ENCODE results near the gene CDRT4.

CDRT4 gene

DNA sequence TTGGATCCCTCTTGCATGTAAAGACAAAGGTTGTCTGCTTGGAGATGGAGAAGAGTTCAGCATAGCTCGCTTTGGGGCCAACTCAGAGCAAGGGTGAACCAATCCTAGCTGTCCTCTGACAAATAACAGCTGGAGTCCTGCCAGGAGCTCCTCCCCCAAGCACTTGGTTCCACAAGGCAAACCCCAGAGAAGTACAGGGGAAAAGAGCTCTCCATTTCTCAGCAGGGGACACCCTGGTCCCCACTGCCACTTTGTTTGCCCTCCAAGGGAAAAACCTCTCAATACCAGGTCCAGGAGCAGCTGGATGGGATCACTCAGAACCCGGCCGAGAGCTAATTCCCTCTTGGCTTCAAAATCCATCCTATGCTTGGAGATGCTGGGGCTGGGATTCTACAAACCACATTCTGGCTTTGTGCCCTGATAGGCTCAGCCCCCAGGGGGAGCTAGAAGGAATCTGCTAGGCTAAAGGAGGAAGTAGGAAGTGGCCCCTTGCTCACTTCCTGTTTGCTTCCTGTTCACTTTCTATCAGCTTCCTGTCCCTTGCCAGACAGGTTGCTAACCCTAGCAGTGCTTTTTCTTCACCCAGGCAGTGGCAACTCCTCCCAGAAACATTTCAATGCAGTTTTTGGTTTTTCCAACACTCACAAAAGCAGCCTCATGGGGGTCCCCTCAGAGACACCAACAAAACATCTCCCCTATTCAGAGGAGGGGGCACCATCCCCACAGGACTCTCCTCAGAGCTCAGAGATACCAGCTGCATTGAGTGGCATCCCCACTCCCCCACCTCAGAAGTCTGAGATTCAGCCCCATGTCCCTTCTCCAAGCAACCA lies 30.7 kb downstream of the CDRT4 start:
- Histone ChIP-seq H3K36me3 (ENCODE audit: control insufficient read depth, insufficient read depth, low read length) (peaks cover 4% of the 10 kb centered on the region; the same call in 1 of the 2 replicates), H3K27ac (ENCODE audit: low read length) (no peak overlapping the region), H3K9me3 (ENCODE audit: control insufficient read depth, insufficient read depth, low read length) (no peaks in the 10 kb centered on the region), H3K4me1 (ENCODE audit: control insufficient read depth, insufficient read depth, low read length) (no peaks in the 10 kb centered on the region), H3K4me3 (ENCODE audit: low read length) (no peak overlapping the region), H3K27me3 (ENCODE audit: control insufficient read depth, insufficient read depth, low read length) (no peaks in the 10 kb centered on the region)
- DNase-seq (ENCODE audit: low read depth, low spot score) = peak; percentile 9
- no CpG with 5 or more reads among the region's 3 CpGs for WGBS (ENCODE audit: insufficient coverage, insufficient read length)

- peaks cover 4% of the 10 kb centered on the region; the same call in 1 of the 2 replicates for H3K36me3 ChIP-seq (ENCODE audit: control insufficient read depth, insufficient read depth, low read length)
- no peaks in the 10 kb centered on the region for H3K9me3 ChIP-seq (ENCODE audit: control insufficient read depth, insufficient read depth, low read length)
- no peak overlapping the region for H3K27ac ChIP-seq (ENCODE audit: low read length)
- H3K27me3 ChIP-seq (ENCODE audit: control insufficient read depth, insufficient read depth, low read length) = no peaks in the 10 kb centered on the region
- no peak overlapping the region for H3K4me3 ChIP-seq (ENCODE audit: low read length)
- no peaks in the 10 kb centered on the region for H3K4me1 ChIP-seq (ENCODE audit: control insufficient read depth, insufficient read depth, low read length)
- WGBS (ENCODE audit: insufficient coverage, insufficient read length) = no CpG with 5 or more reads among the region's 8 CpGs
- DNase-seq (ENCODE audit: low read depth, low spot score) = no peak
Observed at GRCh38 chr17:15434956-15435355, 32.5 kb downstream of the CDRT4 start.

GRCh38 chr17:15432807-15433611 lies 34.4 kb downstream of the CDRT4 start:
- WGBS (ENCODE audit: insufficient coverage, insufficient read length) = no CpG with 5 or more reads among the region's 6 CpGs

GRCh38 chr17:15431766-15432165 lies 35.7 kb downstream of the CDRT4 start:
- no peaks in the 10 kb centered on the region for H3K9me3 ChIP-seq (ENCODE audit: control insufficient read depth, insufficient read depth, low read length)
- H3K36me3 ChIP-seq (ENCODE audit: control insufficient read depth, insufficient read depth, low read length) = no peaks in the 10 kb centered on the region
- no CpG with 5 or more reads among the region's 6 CpGs for WGBS (ENCODE audit: insufficient coverage, insufficient read length)
- no peaks in the 10 kb centered on the region for H3K4me1 ChIP-seq (ENCODE audit: control insufficient read depth, insufficient read depth, low read length)
- no peak overlapping the region for H3K4me3 ChIP-seq (ENCODE audit: low read length)
- no peaks in the 10 kb centered on the region for H3K27me3 ChIP-seq (ENCODE audit: control insufficient read depth, insufficient read depth, low read length)
- no peak overlapping the region for H3K27ac ChIP-seq (ENCODE audit: low read length)
- DNase-seq (ENCODE audit: low read depth, low spot score) = no peak

More at GRCh38 chr17:15432807-15433611, 34.4 kb downstream of the CDRT4 start:
- no peak for DNase-seq (ENCODE audit: low read depth, low spot score)
- H3K4me3 ChIP-seq (ENCODE audit: low read length) = no peak overlapping the region
- H3K27ac ChIP-seq (ENCODE audit: low read length) = no peak overlapping the region
- H3K36me3 ChIP-seq (ENCODE audit: control insufficient read depth, insufficient read depth, low read length) = peaks cover 4% of the 10 kb centered on the region; the same call in 1 of the 2 replicates
- no peaks in the 10 kb centered on the region for H3K4me1 ChIP-seq (ENCODE audit: control insufficient read depth, insufficient read depth, low read length)
- H3K9me3 ChIP-seq (ENCODE audit: control insufficient read depth, insufficient read depth, low read length) = no peaks in the 10 kb centered on the region
- H3K27me3 ChIP-seq (ENCODE audit: control insufficient read depth, insufficient read depth, low read length) = no peaks in the 10 kb centered on the region

GRCh38 chr17:15431196-15431595 lies 36.2 kb downstream of the CDRT4 start:
- Histone ChIP-seq H3K9me3 (ENCODE audit: control insufficient read depth, insufficient read depth, low read length) (no peaks in the 10 kb centered on the region), H3K4me1 (ENCODE audit: control insufficient read depth, insufficient read depth, low read length) (no peaks in the 10 kb centered on the region), H3K36me3 (ENCODE audit: control insufficient read depth, insufficient read depth, low read length) (no peaks in the 10 kb centered on the region), H3K27ac (ENCODE audit: low read length) (no peak overlapping the region), H3K27me3 (ENCODE audit: control insufficient read depth, insufficient read depth, low read length) (no peaks in the 10 kb centered on the region), H3K4me3 (ENCODE audit: low read length) (no peak overlapping the region)
- no CpG with 5 or more reads among the region's 11 CpGs for WGBS (ENCODE audit: insufficient coverage, insufficient read length)
- no peak for DNase-seq (ENCODE audit: low read depth, low spot score)

GRCh38 chr17:15424521-15424920 lies 42.9 kb downstream of the CDRT4 start:
- no peak overlapping the region for H3K4me3 ChIP-seq (ENCODE audit: low read length)
- no peak overlapping the region for H3K27ac ChIP-seq (ENCODE audit: low read length)
- H3K9me3 ChIP-seq (ENCODE audit: control insufficient read depth, insufficient read depth, low read length) = no peaks in the 10 kb centered on the region
- DNase-seq (ENCODE audit: low read depth, low spot score) = no peak
- H3K36me3 ChIP-seq (ENCODE audit: control insufficient read depth, insufficient read depth, low read length) = no peaks in the 10 kb centered on the region
- no peaks in the 10 kb centered on the region for H3K27me3 ChIP-seq (ENCODE audit: control insufficient read depth, insufficient read depth, low read length)
- no CpG with 5 or more reads among the region's 3 CpGs for WGBS (ENCODE audit: insufficient coverage, insufficient read length)
- no peaks in the 10 kb centered on the region for H3K4me1 ChIP-seq (ENCODE audit: control insufficient read depth, insufficient read depth, low read length)

- DNase-seq (ENCODE audit: low read depth, low spot score) = no peak
- Histone ChIP-seq H3K27me3 (ENCODE audit: control insufficient read depth, insufficient read depth, low read length) (no peaks in the 10 kb centered on the region), H3K9me3 (ENCODE audit: control insufficient read depth, insufficient read depth, low read length) (no peaks in the 10 kb centered on the region), H3K36me3 (ENCODE audit: control insufficient read depth, insufficient read depth, low read length) (no peaks in the 10 kb centered on the region), H3K4me3 (ENCODE audit: low read length) (no peak overlapping the region), H3K27ac (ENCODE audit: low read length) (no peak overlapping the region), H3K4me1 (ENCODE audit: control insufficient read depth, insufficient read depth, low read length) (no peaks in the 10 kb centered on the region)
- WGBS (ENCODE audit: insufficient coverage, insufficient read length) = no CpG with 5 or more reads among the region's 11 CpGs
Observed at GRCh38 chr17:15422392-15422965, 44.9 kb downstream of the CDRT4 start.

DNA sequence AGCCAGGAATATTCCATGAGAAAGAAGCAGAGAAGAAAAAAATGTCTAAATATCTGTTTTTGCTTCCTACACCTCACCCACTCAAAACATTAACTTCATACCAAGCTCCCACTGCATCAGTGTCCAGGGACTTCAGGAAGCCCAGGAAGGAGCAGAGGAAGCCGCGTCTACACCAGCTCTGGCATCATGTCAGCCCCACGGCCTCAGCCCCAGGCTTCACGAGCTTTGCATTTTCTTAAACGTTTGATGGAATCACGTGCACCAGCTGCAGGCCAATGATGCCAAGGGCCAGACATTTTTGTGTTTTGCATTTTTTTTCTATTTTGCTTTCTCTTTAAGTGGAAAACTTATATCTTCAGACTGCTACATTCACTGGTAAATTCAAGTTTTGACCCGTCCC lies 48.6 kb downstream of the CDRT4 start:
- Histone ChIP-seq H3K4me3 (ENCODE audit: low read length) (no peak overlapping the region), H3K36me3 (ENCODE audit: control insufficient read depth, insufficient read depth, low read length) (no peaks in the 10 kb centered on the region), H3K27me3 (ENCODE audit: control insufficient read depth, insufficient read depth, low read length) (no peaks in the 10 kb centered on the region), H3K9me3 (ENCODE audit: control insufficient read depth, insufficient read depth, low read length) (no peaks in the 10 kb centered on the region), H3K4me1 (ENCODE audit: control insufficient read depth, insufficient read depth, low read length) (0 out of 2 replicates have a peak, but pooled peaks cover 2% of the 10 kb centered on the region), H3K27ac (ENCODE audit: low read length) (no peak overlapping the region)
- no CpG with 5 or more reads among the region's 7 CpGs for WGBS (ENCODE audit: insufficient coverage, insufficient read length)
- no peak for DNase-seq (ENCODE audit: low read depth, low spot score)

DNA sequence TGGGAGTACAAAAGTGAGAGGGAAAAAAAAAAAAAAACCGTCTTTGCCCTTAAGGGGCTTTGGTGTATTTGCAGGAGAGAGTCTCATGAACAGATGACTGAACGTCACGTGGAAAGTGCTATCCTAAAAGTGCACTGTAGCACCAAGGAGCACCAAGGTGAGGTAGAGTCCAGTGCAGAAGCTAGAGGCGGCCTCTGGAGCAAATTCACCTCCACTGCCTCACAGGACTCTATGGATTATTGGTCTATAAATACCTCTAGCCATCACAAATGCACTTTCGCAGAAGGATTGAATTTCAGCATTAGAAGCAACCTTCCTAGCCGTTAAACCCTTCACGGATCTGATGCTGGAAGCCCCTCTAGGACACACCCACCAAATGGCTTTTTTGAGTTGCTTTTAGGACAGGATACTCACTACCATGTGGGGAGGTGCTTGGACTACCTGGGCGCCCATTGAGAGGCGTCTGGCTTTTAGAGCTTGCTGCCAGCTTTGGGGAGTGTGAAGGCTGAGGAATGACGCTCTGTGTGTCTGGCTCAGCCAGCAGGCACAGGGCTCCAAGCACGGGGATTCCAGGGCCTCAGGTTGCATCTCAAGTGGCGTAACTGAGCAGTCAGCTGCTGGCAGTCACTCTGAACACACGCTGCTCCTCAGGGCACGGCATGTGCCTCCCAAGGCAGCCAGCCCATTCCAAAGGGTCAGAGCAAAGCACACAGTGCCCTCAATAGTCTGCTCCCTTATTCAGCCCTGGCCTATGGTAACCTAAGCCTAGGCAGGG lies 52.7 kb downstream of the CDRT4 start:
- Histone ChIP-seq H3K27me3 (ENCODE audit: control insufficient read depth, insufficient read depth, low read length) (no peaks in the 10 kb centered on the region), H3K4me3 (ENCODE audit: low read length) (no peak overlapping the region), H3K36me3 (ENCODE audit: control insufficient read depth, insufficient read depth, low read length) (no peaks in the 10 kb centered on the region), H3K9me3 (ENCODE audit: control insufficient read depth, insufficient read depth, low read length) (no peaks in the 10 kb centered on the region), H3K4me1 (ENCODE audit: control insufficient read depth, insufficient read depth, low read length) (0 out of 2 replicates have a peak, but pooled peaks cover 2% of the 10 kb centered on the region), H3K27ac (ENCODE audit: low read length) (no peak overlapping the region)
- WGBS (ENCODE audit: insufficient coverage, insufficient read length) = no CpG with 5 or more reads among the region's 14 CpGs
- DNase-seq (ENCODE audit: low read depth, low spot score) = no peak
